HepG2 (cell line): ENCODE data around the gene TOLLIP.

ENCODE experiments used
- MYNN ChIP-seq: sonication (generic); formaldehyde crosslinking; IDR thresholded peaks from 2 replicates; pipeline ENCODE4 v1.4.0; 2020; ENCODE audit warnings: mild to moderate bottlenecking, low read depth, missing genetic modification reagents
- ZNF530 ChIP-seq: sonication (generic); formaldehyde crosslinking; IDR thresholded peaks from 2 replicates; pipeline ENCODE4 v1.5.0; 2020; ENCODE audit warnings: low read depth, mild to moderate bottlenecking, missing genetic modification reagents
- TF ChIP-seq, protein P1 (sequence below): sonication (generic); formaldehyde crosslinking; IDR thresholded peaks from 2 replicates; pipeline ENCODE4 v1.4.0; 2020; ENCODE audit warnings: missing genetic modification reagents

DNA sequence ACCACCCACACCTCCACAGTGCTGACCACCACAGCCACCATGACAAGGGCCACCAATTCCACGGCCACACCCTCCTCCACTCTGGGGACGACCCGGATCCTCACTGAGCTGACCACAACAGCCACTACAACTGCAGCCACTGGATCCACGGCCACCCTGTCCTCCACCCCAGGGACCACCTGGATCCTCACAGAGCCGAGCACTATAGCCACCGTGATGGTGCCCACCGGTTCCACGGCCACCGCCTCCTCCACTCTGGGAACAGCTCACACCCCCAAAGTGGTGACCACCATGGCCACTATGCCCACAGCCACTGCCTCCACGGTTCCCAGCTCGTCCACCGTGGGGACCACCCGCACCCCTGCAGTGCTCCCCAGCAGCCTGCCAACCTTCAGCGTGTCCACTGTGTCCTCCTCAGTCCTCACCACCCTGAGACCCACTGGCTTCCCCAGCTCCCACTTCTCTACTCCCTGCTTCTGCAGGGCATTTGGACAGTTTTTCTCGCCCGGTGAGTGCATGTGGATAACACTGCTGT is 58.1 kb downstream of the TOLLIP start:
- TF ChIP-seq MYNN (no peak), ZNF530 (CRISPR knock-in tag) (no peak)
- TF ChIP-seq, protein P1, sequence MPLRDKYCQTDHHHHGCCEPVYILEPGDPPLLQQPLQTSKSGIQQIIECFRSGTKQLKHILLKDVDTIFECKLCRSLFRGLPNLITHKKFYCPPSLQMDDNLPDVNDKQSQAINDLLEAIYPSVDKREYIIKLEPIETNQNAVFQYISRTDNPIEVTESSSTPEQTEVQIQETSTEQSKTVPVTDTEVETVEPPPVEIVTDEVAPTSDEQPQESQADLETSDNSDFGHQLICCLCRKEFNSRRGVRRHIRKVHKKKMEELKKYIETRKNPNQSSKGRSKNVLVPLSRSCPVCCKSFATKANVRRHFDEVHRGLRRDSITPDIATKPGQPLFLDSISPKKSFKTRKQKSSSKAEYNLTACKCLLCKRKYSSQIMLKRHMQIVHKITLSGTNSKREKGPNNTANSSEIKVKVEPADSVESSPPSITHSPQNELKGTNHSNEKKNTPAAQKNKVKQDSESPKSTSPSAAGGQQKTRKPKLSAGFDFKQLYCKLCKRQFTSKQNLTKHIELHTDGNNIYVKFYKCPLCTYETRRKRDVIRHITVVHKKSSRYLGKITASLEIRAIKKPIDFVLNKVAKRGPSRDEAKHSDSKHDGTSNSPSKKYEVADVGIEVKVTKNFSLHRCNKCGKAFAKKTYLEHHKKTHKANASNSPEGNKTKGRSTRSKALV (CRISPR knock-in tag), result no peak
